Activated T-helper 1 cell treated with Interleukin-2 at 50 U/mL for 16 hours (primary cell): ENCODE measurements around the gene COL5A2.

ENCODE experiments used
- DNase-seq: peaks from one replicate; pipeline ENCODE4 v3.0.0-alpha.2; 2020; ENCODE audit warnings: low read depth

The COL5A2 gene

GRCh38 chr2:189097934-189098333 is 81.6 kb downstream of the COL5A2 start:
- no peak for DNase-seq

GRCh38 chr2:189096769-189097447 is 82.7 kb downstream of the COL5A2 start:
- no peak for DNase-seq

GRCh38 chr2:189095101-189095500 is 84.5 kb downstream of the COL5A2 start:
- no peak for DNase-seq

GRCh38 chr2:189092936-189093335 is 86.6 kb downstream of the COL5A2 start:
- no peak for DNase-seq

GRCh38 chr2:189091253-189091652 is 88.3 kb downstream of the COL5A2 start:
- DNase-seq = no peak

GRCh38 chr2:189088591-189089205 is 90.9 kb downstream of the COL5A2 start:
- no peak for DNase-seq

GRCh38 chr2:189086710-189087109 is 92.9 kb downstream of the COL5A2 start:
- DNase-seq = no peak

GRCh38 chr2:189086250-189086649 is 93.3 kb downstream of the COL5A2 start:
- no peak for DNase-seq

GRCh38 chr2:189083606-189084005 is 96.0 kb downstream of the COL5A2 start:
- DNase-seq = no peak

GRCh38 chr2:189083106-189083505 is 96.5 kb downstream of the COL5A2 start:
- DNase-seq = no peak

GRCh38 chr2:189082376-189082975 is 97.1 kb downstream of the COL5A2 start:
- no peak for DNase-seq

- DNase-seq = no peak
Observed at GRCh38 chr2:189076572-189076971, 103.0 kb downstream of the COL5A2 start.

- DNase-seq = no peak
Observed at GRCh38 chr2:189076120-189076519, 103.4 kb downstream of the COL5A2 start.

GRCh38 chr2:189074506-189074905 is 105.1 kb downstream of the COL5A2 start:
- DNase-seq = no peak

- DNase-seq = no peak
Observed at GRCh38 chr2:189072036-189072435, 107.5 kb downstream of the COL5A2 start.

- DNase-seq = no peak
Observed at GRCh38 chr2:189069855-189070619, 109.5 kb downstream of the COL5A2 start.

GRCh38 chr2:189066037-189066436 is 113.5 kb downstream of the COL5A2 start:
- DNase-seq = no peak

GRCh38 chr2:189060096-189060642 is 119.4 kb downstream of the COL5A2 start:
- no peak for DNase-seq

GRCh38 chr2:189057316-189057715 is 122.2 kb downstream of the COL5A2 start:
- DNase-seq = no peak

- DNase-seq = no peak
Observed at GRCh38 chr2:189056200-189057106, 123.1 kb downstream of the COL5A2 start.

GRCh38 chr2:189050165-189050712 is 129.3 kb downstream of the COL5A2 start:
- DNase-seq = no peak
